Activated CD4-positive, alpha-beta T cell treated with anti-CD3 and anti-CD28 coated beads, Interleukin-2, amount 10 ng/mL, durations not matched to agents 24 days and 14 days (primary cell): Measurements from ENCODE around the gene ARSD. TPM values are rescaled to one million over a fixed set of nuclear protein-coding genes. Genes with fewer than 3 reads are reported as not detected.
A peak's percentile ranks its signal among the peaks of the same experiment; 100 is the strongest.
"Not testable (repeated sequence)": the region's sequence is repeated elsewhere in the genome, so short reads cannot be mapped to it uniquely, and the experiment has no call there.

Source experiments
- DNase-seq: peaks from one replicate; pipeline ENCODE4 v3.0.0; 2022
- H3K27ac Mint-ChIP-seq: one replicate; pipeline ENCODE4 v1.8.0; 2022; ENCODE audit warnings: mild to moderate bottlenecking, mixed read lengths
- H3K27me3 Mint-ChIP-seq: one replicate; pipeline ENCODE4 v1.8.0; 2022; ENCODE audit warnings: mixed read lengths
- H3K36me3 Mint-ChIP-seq: one replicate; pipeline ENCODE4 v1.8.0; 2022; ENCODE audit warnings: low read depth, mild to moderate bottlenecking, mixed read lengths
- H3K4me1 Mint-ChIP-seq: one replicate; pipeline ENCODE4 v1.8.0; 2021; ENCODE audit warnings: mixed read lengths
- H3K4me3 Mint-ChIP-seq: one replicate; pipeline ENCODE4 v1.8.0; 2022; ENCODE audit warnings: mild to moderate bottlenecking, moderate library complexity, mixed read lengths
- H3K9me3 Mint-ChIP-seq: one replicate; pipeline ENCODE4 v1.8.0; 2021; ENCODE audit warnings: mixed read lengths
- intact Hi-C: fragments of 100-400 bp; cut with micrococcal nuclease; formaldehyde crosslinking; loops from one replicate; pipeline ENCODE4 v1.15.1; 2023
- total RNA-seq: library from RNA; stranded (reverse); gene quantifications from 2 replicates; pipeline ENCODE4 v1.2.3, GENCODE V29; 2022

Gene ARSD
- total RNA-seq, 1 donor from 2014 or later = 1.2 TPM

DNA sequence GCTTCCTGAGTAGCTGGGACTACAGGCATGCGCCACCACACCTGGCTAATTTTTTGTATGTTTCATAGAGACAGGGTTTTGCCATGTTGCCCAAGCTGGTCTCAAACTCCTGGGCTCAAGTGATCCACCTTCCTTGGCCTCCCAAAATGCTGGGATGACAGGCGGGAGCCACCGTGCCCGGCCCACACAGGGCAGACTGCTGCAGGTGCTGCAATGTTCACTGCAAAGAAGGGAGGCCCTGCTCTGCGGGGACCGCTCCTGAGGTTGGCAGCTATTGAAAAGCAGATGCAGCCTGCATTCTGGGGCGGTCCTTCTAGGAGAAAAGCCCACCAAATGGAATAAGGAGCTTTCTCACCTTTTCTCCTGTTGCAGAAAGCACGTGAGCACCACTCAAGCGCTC is 5.0 kb downstream of the ARSD start:
- H3K27ac Mint-ChIP-seq = no peak overlapping the region
- no peaks in the 10 kb centered on the region for H3K9me3 Mint-ChIP-seq
- DNase-seq = no peak
- no peaks in the 10 kb centered on the region for H3K36me3 Mint-ChIP-seq
- no peaks in the 10 kb centered on the region for H3K4me1 Mint-ChIP-seq
- no peak overlapping the region for H3K4me3 Mint-ChIP-seq
- H3K27me3 Mint-ChIP-seq = no peaks in the 10 kb centered on the region
- intact Hi-C loops = no loop called here

DNA sequence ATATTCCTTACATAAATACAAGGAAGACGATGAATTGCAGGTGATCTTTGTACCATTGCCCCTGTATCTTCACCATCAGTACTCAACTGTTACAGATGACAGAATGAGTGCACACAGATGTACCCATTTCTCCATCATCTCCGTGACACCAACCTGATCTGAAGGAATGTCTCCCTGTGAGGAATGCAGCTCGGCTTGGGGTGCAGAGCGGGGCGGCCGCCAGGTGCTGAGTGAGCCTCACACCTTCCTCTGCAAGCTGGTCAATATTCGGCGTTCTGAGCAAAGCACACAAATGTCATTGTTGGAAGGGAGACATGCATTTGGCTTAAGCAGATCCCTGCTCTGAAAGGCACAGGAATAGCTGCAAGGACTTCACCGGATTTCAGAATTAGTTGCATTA is 7.4 kb downstream of the ARSD start:
- no peaks in the 10 kb centered on the region for H3K36me3 Mint-ChIP-seq
- no peaks in the 10 kb centered on the region for H3K4me1 Mint-ChIP-seq
- no peak overlapping the region for H3K4me3 Mint-ChIP-seq
- DNase-seq = no peak
- H3K27ac Mint-ChIP-seq = no peak overlapping the region
- intact Hi-C loops = no loop called here
- H3K27me3 Mint-ChIP-seq = no peaks in the 10 kb centered on the region
- H3K9me3 Mint-ChIP-seq = no peaks in the 10 kb centered on the region

DNA sequence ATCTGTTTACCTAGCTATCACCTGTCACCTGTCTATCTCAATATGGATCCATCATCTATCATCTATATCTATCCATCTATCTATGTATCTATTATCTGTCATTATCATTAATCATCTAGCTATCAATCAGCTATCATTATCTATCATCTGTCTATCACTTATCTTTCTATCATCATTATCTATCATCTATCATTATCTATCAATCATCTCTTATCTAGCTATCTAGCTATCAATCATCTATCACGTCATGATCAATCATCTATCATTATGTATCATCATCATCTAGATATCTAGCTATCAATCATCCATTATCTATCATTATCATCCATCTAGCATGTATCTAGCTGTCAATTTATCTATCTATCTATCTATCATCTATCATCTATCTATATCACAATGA is 7.9 kb downstream of the ARSD start:
- H3K27ac Mint-ChIP-seq = no peak overlapping the region
- no peak overlapping the region for H3K4me3 Mint-ChIP-seq
- no peaks in the 10 kb centered on the region for H3K4me1 Mint-ChIP-seq
- intact Hi-C loops = no loop called here
- no peak for DNase-seq
- no peaks in the 10 kb centered on the region for H3K27me3 Mint-ChIP-seq
- peaks cover 2% of the 10 kb centered on the region for H3K36me3 Mint-ChIP-seq
- H3K9me3 Mint-ChIP-seq = no peaks in the 10 kb centered on the region

DNA sequence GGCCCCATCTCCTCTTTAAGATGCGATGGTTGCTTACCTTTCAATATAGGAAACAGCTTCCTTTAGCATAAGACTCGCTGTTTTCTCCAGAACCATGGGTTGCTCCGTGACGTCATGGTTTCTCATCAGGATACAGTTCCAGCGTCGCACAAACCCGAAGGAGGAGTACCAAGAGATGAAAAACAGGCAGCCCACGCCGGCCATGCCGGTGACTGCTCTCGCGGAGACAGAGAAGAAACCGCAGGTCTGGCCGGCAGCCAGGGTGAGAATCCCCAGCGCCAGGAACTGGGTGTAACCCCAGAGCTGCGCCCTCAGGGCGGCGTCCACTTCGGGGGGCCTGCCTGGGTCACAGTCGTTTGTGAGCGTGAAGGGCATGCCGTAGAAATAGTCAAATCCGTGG is 11.4 kb downstream of the ARSD start:
- Mint-ChIP-seq H3K4me3 (no peak overlapping the region), H3K9me3 (no peaks in the 10 kb centered on the region), H3K27me3 (no peaks in the 10 kb centered on the region), H3K27ac (no peak overlapping the region), H3K36me3 (peaks cover 2% of the 10 kb centered on the region), H3K4me1 (no peaks in the 10 kb centered on the region)
- no peak for DNase-seq
- intact Hi-C loops = no loop called here

DNA sequence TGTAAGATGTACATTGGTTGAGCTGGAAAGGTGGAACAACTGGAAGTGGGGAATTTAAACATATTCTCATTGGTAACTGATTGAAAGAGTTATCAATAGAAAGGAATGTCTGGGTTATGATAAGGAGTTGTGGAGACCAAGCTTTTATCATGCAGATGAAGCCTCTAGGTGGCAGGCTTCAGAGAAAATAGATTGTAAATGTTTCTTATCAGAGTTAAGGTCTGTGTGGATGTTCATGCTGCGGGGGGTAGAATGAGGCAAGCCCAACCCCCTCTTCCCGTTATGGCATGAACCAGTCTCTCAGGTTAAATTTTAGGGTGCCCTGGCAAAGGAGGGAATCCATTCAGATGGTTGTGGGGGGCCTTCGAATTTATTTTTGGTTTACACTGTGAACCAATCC is 16.0 kb downstream of the ARSD start:
- no peak for DNase-seq
- H3K36me3 Mint-ChIP-seq = peaks cover 2% of the 10 kb centered on the region
- no peak overlapping the region for H3K27ac Mint-ChIP-seq
- H3K4me1 Mint-ChIP-seq = no peaks in the 10 kb centered on the region
- no peaks in the 10 kb centered on the region for H3K27me3 Mint-ChIP-seq
- no peaks in the 10 kb centered on the region for H3K9me3 Mint-ChIP-seq
- intact Hi-C loops = no loop called here
- no peak overlapping the region for H3K4me3 Mint-ChIP-seq

DNA sequence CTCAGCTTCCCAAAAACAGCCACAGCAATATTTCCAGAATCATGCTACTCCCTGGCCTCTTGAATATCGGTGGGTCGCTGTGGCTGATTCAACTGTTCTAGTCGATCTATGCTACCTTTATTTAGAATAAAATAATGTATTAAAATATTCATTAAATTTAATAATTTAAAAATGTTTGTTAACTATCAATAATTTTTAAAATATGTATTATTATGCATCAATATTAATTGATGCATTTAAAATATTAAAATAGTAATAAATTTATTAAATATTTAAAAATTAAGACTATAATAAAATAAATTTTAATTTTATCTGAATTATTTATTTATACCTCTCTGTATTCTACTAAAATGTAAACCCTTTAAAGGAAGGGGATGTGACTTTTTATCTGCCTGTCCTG is 19.0 kb downstream of the ARSD start:
- H3K27me3 Mint-ChIP-seq = no peaks in the 10 kb centered on the region
- no peaks in the 10 kb centered on the region for H3K9me3 Mint-ChIP-seq
- no peak overlapping the region for H3K4me3 Mint-ChIP-seq
- H3K27ac Mint-ChIP-seq = no peak overlapping the region
- intact Hi-C loops = no loop called here
- no peak for DNase-seq
- no peaks in the 10 kb centered on the region for H3K36me3 Mint-ChIP-seq
- H3K4me1 Mint-ChIP-seq = no peaks in the 10 kb centered on the region

DNA sequence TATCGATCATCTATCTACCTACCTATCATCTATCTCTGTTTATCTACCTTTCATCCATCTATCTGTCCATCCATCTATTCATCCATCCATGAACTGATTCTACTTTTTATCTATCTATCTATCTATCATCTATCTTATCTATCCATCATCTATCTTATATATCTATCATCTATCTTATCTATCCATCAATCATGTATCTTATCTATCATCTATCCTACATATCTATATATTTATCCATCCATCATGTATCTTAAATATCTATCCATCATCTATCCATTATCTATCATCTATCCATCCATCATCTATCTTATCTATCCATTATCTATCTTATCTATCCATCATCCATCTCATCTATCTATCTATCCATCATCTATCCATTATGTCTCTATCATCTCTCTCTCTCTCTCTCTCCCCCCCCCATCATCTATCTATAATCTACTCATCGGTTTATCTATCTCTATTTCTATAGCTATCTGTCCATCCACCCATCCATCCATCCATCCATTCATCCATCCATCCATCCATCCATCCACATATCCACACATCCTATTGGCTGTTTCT is 20.9 kb downstream of the ARSD start:
- DNase-seq = no peak
- no peak overlapping the region for H3K4me3 Mint-ChIP-seq
- H3K9me3 Mint-ChIP-seq = no peaks in the 10 kb centered on the region
- no peaks in the 10 kb centered on the region for H3K27me3 Mint-ChIP-seq
- intact Hi-C loops = no loop called here
- no peaks in the 10 kb centered on the region for H3K36me3 Mint-ChIP-seq
- no peak overlapping the region for H3K27ac Mint-ChIP-seq
- H3K4me1 Mint-ChIP-seq = no peaks in the 10 kb centered on the region

DNA sequence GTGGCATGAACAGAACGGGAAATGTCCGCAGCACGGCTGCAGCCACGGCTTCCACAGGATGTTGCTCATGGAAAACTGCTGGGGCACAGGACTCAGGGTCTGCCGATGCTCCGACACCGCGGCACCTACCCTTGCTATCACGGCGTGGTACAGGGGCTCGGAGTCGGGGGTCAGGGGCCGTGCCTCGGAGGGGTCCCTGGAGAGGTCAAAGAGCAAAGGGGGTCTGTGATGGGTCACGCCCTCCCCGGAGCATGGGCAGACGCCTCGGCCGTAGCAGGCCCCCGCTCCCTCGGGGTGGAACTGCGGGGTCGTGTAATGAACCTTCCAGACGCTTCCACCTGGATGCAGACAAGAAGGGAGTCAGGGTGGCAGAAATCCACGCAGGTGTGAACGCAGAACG is 21.8 kb downstream of the ARSD start:
- Mint-ChIP-seq H3K36me3 (no peaks in the 10 kb centered on the region), H3K27me3 (no peaks in the 10 kb centered on the region), H3K4me3 (no peak overlapping the region), H3K9me3 (peaks cover 3% of the 10 kb centered on the region), H3K27ac (no peak overlapping the region), H3K4me1 (no peaks in the 10 kb centered on the region)
- no peak for DNase-seq
- intact Hi-C loops = no loop called here

DNA sequence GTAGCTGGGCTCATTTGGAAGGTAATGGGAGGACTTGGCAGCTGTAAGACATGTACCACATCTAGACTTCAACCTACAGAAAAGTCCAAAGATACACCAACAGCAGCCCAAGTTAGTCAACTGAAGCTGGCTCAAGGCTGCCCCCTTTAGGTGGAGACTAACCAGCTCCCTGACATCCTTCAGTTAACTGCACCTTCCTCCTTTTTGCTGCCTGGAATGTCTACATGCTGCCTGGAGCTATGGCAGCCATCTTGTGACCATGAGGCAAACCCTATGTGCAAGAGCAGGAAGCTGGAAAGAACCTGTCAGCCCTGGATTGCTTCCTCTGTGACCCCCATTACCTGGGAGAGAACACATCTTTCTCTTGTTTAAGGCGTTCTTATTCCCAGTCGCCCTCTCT is 25.8 kb downstream of the ARSD start:
- H3K4me3 Mint-ChIP-seq = no peak overlapping the region
- intact Hi-C loops = no loop called here

DNA sequence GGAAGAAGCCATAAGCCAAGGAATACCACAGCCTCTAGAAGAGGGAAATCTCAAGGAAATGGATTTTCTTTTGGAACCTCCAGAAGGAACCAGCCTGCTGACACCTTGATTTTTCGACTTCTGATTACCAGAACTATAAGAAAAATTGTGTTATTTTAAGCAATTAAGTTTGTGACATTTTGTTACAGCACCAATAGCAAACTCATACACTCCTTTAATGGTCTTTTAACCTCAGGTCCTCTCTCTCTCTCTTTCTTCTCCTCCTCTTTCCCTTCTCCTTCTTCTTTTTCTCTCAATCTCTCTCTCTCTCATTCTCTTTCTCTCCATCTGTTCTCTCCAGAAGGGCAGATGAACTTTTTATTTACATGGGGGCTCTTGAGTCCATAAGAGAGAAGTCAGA is 26.3 kb downstream of the ARSD start:
- H3K4me1 Mint-ChIP-seq = no peaks in the 10 kb centered on the region
- intact Hi-C loops = no loop called here
- H3K27ac Mint-ChIP-seq = no peak overlapping the region
- H3K36me3 Mint-ChIP-seq = no peaks in the 10 kb centered on the region
- no peak for DNase-seq
- no peaks in the 10 kb centered on the region for H3K27me3 Mint-ChIP-seq
- H3K4me3 Mint-ChIP-seq = no peak overlapping the region
- H3K9me3 Mint-ChIP-seq = peaks cover 3% of the 10 kb centered on the region

More for the DNA sequence above, 25.8 kb downstream of the ARSD start:
- H3K4me1 Mint-ChIP-seq = no peaks in the 10 kb centered on the region
- no peak for DNase-seq
- H3K9me3 Mint-ChIP-seq = peaks cover 3% of the 10 kb centered on the region
- H3K36me3 Mint-ChIP-seq = no peaks in the 10 kb centered on the region
- H3K27ac Mint-ChIP-seq = no peak overlapping the region
- H3K27me3 Mint-ChIP-seq = no peaks in the 10 kb centered on the region

DNA sequence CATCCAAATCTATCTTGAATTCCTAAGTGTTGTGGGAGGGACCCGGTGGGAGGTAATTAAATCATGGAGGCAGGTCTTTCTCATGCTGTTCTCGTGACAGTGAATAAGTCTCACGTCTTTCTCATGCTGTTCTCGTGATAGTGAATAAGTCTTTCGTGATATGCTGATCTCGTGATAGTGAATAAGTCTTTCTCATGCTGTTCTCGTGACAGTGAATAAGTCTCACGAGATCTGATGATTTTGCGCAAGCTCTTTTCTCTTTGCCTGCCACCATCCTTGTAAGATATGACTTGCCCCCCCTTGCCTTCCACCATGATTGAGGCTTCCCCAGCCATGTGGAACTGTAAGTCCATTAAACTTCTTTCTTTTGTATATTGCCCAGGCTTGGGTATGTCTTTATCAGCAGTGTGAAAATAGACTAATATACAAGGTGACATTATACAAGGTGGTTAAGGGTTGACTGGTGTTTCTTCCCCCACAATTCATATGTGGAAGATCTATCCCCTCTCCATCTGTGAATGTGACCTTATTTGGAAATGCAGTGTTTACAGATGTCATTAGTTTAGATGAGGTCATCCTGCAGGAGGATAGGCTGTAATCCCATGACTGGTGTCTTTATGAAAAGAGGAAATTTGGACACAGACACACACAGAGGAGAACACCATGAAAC is 27.6 kb downstream of the ARSD start:
- H3K4me3 Mint-ChIP-seq = no peak overlapping the region
- no peak overlapping the region for H3K27ac Mint-ChIP-seq
- no peaks in the 10 kb centered on the region for H3K27me3 Mint-ChIP-seq
- no peaks in the 10 kb centered on the region for H3K36me3 Mint-ChIP-seq
- H3K4me1 Mint-ChIP-seq = peaks cover 4% of the 10 kb centered on the region
- peaks cover 3% of the 10 kb centered on the region for H3K9me3 Mint-ChIP-seq
- DNase-seq = no peak
- intact Hi-C loops = no loop called here

DNA sequence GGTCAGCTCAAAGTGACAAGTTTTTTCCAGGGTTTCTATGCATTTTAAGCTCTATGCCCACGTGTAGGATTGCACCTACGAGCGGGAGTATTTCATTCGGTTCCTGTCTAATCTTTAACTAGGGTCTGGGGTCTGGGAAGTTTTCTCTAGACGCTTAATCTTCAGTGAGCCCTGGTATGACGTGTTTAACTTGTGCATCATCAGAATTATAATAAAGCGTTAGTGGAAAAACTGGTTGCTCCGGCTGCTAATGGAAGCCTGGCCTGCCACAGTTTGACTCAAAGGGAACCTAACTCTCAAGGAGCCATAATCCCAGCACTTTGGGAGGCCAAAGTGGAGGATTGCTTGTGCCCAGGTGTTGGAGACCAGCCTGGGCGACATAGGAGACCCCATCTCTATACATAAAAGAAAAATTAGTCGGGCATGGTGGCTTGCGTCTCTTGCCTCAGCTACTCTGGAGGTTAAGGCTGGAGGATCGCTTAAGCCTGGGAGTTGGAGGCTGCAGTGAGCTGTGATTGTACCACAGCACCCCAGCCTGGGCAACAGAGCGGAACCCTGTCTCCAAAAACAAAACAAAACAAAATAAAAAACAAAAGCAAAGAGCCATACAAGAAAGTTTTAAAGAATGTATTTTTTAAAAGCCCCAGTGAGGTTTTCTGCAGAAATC is 30.2 kb downstream of the ARSD start:
- Mint-ChIP-seq H3K9me3 (peaks cover 3% of the 10 kb centered on the region), H3K27me3 (no peaks in the 10 kb centered on the region), H3K36me3 (no peaks in the 10 kb centered on the region), H3K4me1 (peaks cover 4% of the 10 kb centered on the region), H3K27ac (no peak overlapping the region), H3K4me3 (no peak overlapping the region)
- DNase-seq = no peak
- intact Hi-C loops = no loop called here

DNA sequence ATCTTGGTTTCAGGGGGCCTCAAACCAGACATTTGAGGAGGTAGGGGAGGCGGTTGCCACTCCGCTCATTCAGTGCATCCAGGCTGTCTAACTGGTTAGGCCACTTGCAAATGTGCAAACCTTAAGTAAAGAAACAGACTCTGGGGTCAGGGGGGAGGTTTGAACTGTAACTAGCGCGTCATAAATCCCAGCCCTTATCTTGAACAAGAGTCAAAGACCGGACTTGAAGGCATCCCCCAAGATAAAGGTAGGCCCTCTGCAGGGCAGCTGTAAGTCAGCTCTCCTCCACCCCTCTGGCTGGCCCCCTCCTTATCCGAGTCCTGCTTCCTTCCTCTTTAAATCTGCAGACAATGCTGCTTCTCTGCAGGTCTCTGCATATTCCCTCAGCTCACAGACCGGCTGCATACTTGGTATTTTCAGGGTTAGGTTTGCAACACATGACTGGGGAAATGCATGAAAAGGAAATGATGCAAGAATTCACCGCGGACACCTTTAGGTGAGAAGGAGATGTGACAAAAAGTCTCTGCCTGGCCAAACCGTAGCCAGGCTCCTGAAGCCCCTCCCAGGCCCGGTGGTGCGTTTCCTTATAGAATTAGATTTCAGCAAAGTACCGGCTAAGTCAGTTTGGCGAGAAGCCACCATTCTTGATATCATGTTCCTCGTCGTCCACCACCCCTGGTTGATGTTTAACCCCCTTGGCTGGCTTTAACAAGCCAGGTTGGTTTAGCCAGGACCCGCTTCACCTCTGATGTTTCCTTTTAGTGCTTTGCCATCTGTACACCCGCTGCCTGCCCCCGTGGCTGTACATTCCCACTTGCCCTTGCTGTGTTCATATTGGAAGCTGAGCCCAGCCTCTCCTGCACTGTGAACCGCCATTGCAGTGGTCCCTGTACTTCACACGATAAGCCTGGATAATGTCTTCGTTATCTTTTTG is 31.2 kb downstream of the ARSD start:
- H3K4me3 Mint-ChIP-seq, H3K9me3 Mint-ChIP-seq, H3K4me1 Mint-ChIP-seq, intact Hi-C loops, H3K27me3 Mint-ChIP-seq, H3K27ac Mint-ChIP-seq, H3K36me3 Mint-ChIP-seq: not testable (repeated sequence)
- peak; percentile 54 for DNase-seq

DNA sequence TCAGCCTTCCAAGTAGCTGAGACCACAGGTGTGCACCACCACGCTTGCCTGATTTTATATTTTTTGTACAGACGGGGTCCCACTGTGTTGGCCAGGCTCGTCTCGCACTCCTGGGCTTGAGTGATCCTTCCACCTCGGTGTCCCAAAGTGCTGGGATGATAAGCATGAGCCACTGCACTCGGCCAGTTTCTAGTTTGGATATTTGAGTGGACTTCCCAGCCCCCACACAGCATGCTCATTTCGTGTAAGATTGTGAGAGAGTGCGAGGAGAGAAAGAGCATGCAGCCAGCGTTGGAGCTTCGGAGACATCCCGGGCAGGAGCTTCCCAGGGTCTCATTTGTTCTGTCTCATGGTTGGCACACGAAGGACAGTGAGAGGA is 31.8 kb downstream of the ARSD start:
- no peak overlapping the region for H3K27ac Mint-ChIP-seq
- intact Hi-C loops = no loop called here
- DNase-seq = no peak
- H3K4me3 Mint-ChIP-seq = no peak overlapping the region
- H3K4me1 Mint-ChIP-seq = peaks cover 6% of the 10 kb centered on the region
- no peaks in the 10 kb centered on the region for H3K36me3 Mint-ChIP-seq
- no peaks in the 10 kb centered on the region for H3K27me3 Mint-ChIP-seq
- no peaks in the 10 kb centered on the region for H3K9me3 Mint-ChIP-seq
